ENCODE results near the gene USF3.

DNA sequence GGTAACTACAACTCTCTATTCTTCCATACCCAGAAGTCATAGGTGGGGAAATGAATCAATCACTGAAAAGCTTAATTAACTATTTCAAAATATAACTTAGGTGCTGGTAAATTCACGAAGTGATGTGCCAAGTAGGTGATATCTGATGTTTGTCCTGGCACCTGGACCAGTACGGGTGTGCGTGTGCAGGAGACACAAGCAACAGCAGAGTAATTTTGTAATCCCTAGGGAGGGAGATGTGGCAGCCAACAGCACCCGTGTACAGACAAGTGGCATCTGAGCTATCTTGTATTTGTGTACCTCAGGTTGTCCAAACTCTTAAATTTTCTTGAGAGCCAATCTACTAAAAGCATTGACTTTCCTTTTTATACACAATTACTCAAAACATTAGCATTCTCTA, 22.8 kb downstream of the USF3 start:
- TF ChIP-seq BHLHE40 (IDR thresholded peaks at IDR 0.05; ENCODE audit: low read depth, low read length): no peak
- TF ChIP-seq, protein P1, sequence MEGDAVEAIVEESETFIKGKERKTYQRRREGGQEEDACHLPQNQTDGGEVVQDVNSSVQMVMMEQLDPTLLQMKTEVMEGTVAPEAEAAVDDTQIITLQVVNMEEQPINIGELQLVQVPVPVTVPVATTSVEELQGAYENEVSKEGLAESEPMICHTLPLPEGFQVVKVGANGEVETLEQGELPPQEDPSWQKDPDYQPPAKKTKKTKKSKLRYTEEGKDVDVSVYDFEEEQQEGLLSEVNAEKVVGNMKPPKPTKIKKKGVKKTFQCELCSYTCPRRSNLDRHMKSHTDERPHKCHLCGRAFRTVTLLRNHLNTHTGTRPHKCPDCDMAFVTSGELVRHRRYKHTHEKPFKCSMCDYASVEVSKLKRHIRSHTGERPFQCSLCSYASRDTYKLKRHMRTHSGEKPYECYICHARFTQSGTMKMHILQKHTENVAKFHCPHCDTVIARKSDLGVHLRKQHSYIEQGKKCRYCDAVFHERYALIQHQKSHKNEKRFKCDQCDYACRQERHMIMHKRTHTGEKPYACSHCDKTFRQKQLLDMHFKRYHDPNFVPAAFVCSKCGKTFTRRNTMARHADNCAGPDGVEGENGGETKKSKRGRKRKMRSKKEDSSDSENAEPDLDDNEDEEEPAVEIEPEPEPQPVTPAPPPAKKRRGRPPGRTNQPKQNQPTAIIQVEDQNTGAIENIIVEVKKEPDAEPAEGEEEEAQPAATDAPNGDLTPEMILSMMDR (IDR thresholded peaks at IDR 0.05): no peak
- no peak for TF ChIP-seq ZFP36 (IDR thresholded peaks at IDR 0.05; ENCODE audit: borderline replicate concordance, partially characterized antibody)
- TF ChIP-seq HDAC2 (IDR thresholded peaks at IDR 0.05): no peak
- TF ChIP-seq, protein P2, sequence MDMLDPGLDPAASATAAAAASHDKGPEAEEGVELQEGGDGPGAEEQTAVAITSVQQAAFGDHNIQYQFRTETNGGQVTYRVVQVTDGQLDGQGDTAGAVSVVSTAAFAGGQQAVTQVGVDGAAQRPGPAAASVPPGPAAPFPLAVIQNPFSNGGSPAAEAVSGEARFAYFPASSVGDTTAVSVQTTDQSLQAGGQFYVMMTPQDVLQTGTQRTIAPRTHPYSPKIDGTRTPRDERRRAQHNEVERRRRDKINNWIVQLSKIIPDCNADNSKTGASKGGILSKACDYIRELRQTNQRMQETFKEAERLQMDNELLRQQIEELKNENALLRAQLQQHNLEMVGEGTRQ (IDR thresholded peaks at IDR 0.05): no peak
- TF ChIP-seq, protein P3, sequence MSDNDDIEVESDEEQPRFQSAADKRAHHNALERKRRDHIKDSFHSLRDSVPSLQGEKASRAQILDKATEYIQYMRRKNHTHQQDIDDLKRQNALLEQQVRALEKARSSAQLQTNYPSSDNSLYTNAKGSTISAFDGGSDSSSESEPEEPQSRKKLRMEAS (IDR thresholded peaks at IDR 0.05): no peak
